Suprapubic skin (tissue), 4 donors: Measurements from ENCODE around the gene IL23R. TPM values are rescaled to one million over a fixed set of nuclear protein-coding genes. Genes with fewer than 3 reads are reported as not detected.

Source experiments
- DNase-seq, 2 donors: peaks; one replicate each; pipeline ENCODE4 v3.0.0-alpha.2; 2019; ENCODE audit warnings: low spot score in 2 of 2
- H3K27ac ChIP-seq: fragments of 200-600 bp; sonication (generic); one replicate; pipeline ENCODE4 v1.5.1; 2019
- H3K27me3 ChIP-seq: fragments of 200-600 bp; sonication (generic); one replicate; pipeline ENCODE4 v1.5.1; 2019
- H3K36me3 ChIP-seq: fragments of 200-600 bp; sonication (generic); one replicate; pipeline ENCODE4 v1.5.1; 2019
- H3K4me1 ChIP-seq: fragments of 200-600 bp; sonication (generic); one replicate; pipeline ENCODE4 v1.5.1; 2019
- H3K4me3 ChIP-seq: fragments of 200-600 bp; sonication (generic); one replicate; pipeline ENCODE4 v1.5.1; 2019; ENCODE audit warnings: mild to moderate bottlenecking
- H3K9me3 ChIP-seq: fragments of 200-600 bp; sonication (generic); one replicate; pipeline ENCODE4 v1.5.1; 2019
- EP300 ChIP-seq: sonication (generic); formaldehyde crosslinking; IDR thresholded peaks from one replicate; pipeline ENCODE4 v1.6.1; 2017; ENCODE audit warnings: antibody characterized with exemption
- POLR2A ChIP-seq, 2 donors: fragments of 450-650 bp; IDR thresholded peaks; one replicate each; pipeline ENCODE4 v1.6.1; 2017; ENCODE audit warnings: antibody characterized with exemption in 2 of 2, mild to moderate bottlenecking in 2 of 2, moderate library complexity in 2 of 2
- POLR2AphosphoS5 ChIP-seq, 3 donors: sonication (generic); formaldehyde crosslinking; IDR thresholded peaks; one replicate each; pipeline ENCODE4 v1.6.1; 2017; ENCODE audit warnings: antibody characterized with exemption in 3 of 3
- WGBS: methylation state at CpG from one replicate; pipeline ENCODE4 v1.1.5; 2018; 5-methylcytosine and 5-hydroxymethylcytosine counted together
- total RNA-seq, 4 donors: library from RNA; depleted of rRNA; stranded (reverse); fragments of >200 nt; gene quantifications; one replicate each; pipeline ENCODE4 v1.1.0, GENCODE V29; 2016
- TF ChIP-seq, protein P1 (sequence below), 2 donors: fragments of 200-600 bp in 1 of 2; fragments of 450-650 bp in 1 of 2; sonication (generic) in 1 of 2; IDR thresholded peaks; one replicate each; pipeline ENCODE4 v1.5.1; 2016 to 2019; ENCODE audit warnings: antibody characterized with exemption in 2 of 2, mild to moderate bottlenecking in 1 of 2, moderate library complexity in 1 of 2

The IL23R gene
- total RNA-seq, 4 donors from 2014 or later, result not detected

DNA sequence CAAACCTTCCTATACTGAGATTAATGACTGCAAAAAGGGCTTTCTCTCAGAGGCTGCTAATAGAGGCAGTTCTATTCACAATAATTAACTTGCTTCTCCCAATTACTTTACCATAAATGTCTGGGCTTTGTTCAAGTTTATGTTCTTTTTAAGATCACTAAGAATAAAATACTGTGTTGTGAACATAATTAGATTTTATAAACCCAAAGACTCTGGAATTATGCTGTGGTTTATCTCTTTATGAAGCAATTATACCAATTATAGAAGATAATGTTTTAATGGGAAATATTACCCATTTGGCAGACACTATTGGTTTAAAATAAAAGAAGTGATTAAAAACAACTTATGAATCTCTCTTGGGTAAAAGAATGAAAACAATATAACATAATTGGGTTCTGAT, 97.9 kb downstream of the IL23R start:
- DNase-seq, result no peak
- Histone ChIP-seq H3K36me3 (no peaks in the 10 kb centered on the region), H3K4me1 (no peaks in the 10 kb centered on the region), H3K27me3 (no peaks in the 10 kb centered on the region), H3K4me3 (no peak overlapping the region), H3K27ac (no peak overlapping the region), H3K9me3 (no peaks in the 10 kb centered on the region)
- TF ChIP-seq EP300, result no peak
- no peak for TF ChIP-seq POLR2AphosphoS5 (IDR thresholded peaks at IDR 0.05)

DNA sequence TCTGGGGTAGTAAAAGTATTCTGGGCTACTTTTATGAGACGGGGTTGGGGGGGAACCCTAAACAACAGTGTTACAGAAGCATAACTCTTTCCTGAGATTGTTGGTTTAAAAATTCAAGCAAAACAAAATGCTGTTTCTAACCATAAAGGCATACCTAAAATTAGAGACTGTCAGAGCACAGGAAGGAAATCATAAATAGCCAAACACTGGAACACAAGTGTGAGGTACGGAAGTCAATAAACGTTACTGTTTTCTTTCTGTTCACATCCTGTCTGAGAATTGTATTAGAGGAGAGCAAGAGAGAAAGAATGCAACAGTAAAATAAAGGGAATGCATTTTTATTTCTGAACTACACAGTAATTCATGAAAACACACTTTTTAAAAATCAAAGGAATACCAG, 98.6 kb downstream of the IL23R start:
- no peaks in the 10 kb centered on the region for H3K27me3 ChIP-seq
- TF ChIP-seq EP300 (no peak), POLR2AphosphoS5 (IDR thresholded peaks at IDR 0.05) (no peak), POLR2A (IDR thresholded peaks at IDR 0.05) (no peak)
- TF ChIP-seq, protein P1, sequence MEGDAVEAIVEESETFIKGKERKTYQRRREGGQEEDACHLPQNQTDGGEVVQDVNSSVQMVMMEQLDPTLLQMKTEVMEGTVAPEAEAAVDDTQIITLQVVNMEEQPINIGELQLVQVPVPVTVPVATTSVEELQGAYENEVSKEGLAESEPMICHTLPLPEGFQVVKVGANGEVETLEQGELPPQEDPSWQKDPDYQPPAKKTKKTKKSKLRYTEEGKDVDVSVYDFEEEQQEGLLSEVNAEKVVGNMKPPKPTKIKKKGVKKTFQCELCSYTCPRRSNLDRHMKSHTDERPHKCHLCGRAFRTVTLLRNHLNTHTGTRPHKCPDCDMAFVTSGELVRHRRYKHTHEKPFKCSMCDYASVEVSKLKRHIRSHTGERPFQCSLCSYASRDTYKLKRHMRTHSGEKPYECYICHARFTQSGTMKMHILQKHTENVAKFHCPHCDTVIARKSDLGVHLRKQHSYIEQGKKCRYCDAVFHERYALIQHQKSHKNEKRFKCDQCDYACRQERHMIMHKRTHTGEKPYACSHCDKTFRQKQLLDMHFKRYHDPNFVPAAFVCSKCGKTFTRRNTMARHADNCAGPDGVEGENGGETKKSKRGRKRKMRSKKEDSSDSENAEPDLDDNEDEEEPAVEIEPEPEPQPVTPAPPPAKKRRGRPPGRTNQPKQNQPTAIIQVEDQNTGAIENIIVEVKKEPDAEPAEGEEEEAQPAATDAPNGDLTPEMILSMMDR (IDR thresholded peaks at IDR 0.05), result no peak
- no peaks in the 10 kb centered on the region for H3K9me3 ChIP-seq
- no peak for DNase-seq
- no peaks in the 10 kb centered on the region for H3K4me1 ChIP-seq
- WGBS, result 69% methylated on average over 3 of the region's 3 CpGs
- no peak overlapping the region for H3K27ac ChIP-seq
- H3K36me3 ChIP-seq, result no peaks in the 10 kb centered on the region
- no peak overlapping the region for H3K4me3 ChIP-seq

DNA sequence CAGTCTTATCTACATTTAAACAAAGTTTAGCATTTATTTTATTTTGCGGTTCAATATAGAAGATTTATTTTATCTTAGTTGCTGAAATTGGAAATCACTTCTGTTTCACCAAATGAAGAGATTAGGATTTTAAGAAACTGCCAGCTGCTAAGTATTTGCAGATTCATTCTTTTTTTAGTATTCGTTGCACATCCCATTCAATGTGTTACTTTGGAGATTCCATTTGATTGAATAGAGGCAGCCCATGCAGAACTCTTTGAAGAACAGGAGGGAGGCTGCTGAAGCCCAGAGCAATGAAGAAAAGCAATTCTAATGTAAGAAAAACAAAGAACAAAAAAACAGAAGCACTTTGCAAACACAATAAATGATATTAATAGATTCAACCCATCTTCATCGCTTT, 102.8 kb downstream of the IL23R start:
- TF ChIP-seq POLR2A (IDR thresholded peaks at IDR 0.05) (no peak), POLR2AphosphoS5 (IDR thresholded peaks at IDR 0.05) (no peak), EP300 (no peak)
- TF ChIP-seq, protein P1 (IDR thresholded peaks at IDR 0.05), result no peak

DNA sequence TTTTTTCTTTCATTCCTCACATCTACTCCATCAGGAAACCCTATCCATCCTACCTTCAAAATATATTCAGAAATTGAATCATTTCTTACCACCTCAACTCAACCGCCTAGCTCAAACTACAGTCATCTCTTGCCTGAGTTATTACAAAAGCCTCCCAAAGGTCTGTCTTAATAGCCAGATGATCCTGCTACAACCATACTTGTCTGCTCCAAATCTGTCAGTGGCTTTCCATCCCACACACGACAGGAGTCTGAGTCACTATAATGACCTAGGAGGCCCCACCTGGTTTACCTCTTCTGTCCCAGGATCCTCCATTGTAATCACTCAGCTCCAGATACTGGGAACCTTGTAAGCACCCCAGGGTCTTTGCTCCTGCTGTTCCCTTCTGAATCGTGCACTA, 104.3 kb downstream of the IL23R start:
- 87% methylated on average over 3 of the region's 3 CpGs for WGBS
- no peaks in the 10 kb centered on the region for H3K27me3 ChIP-seq
- H3K4me3 ChIP-seq, result no peak overlapping the region
- no peaks in the 10 kb centered on the region for H3K4me1 ChIP-seq
- H3K36me3 ChIP-seq, result no peaks in the 10 kb centered on the region
- no peak for DNase-seq
- TF ChIP-seq EP300 (no peak), POLR2A (IDR thresholded peaks at IDR 0.05) (no peak), POLR2AphosphoS5 (IDR thresholded peaks at IDR 0.05) (no peak)
- TF ChIP-seq, protein P1 (IDR thresholded peaks at IDR 0.05), result no peak
- H3K27ac ChIP-seq, result no peak overlapping the region
- no peaks in the 10 kb centered on the region for H3K9me3 ChIP-seq

More for the DNA sequence above, 102.8 kb downstream of the IL23R start:
- Histone ChIP-seq H3K27ac (no peak overlapping the region), H3K27me3 (no peaks in the 10 kb centered on the region), H3K36me3 (no peaks in the 10 kb centered on the region), H3K4me1 (no peaks in the 10 kb centered on the region), H3K4me3 (no peak overlapping the region), H3K9me3 (no peaks in the 10 kb centered on the region)
- 72% methylated on average over 3 of the region's 3 CpGs for WGBS
- DNase-seq, result no peak

DNA sequence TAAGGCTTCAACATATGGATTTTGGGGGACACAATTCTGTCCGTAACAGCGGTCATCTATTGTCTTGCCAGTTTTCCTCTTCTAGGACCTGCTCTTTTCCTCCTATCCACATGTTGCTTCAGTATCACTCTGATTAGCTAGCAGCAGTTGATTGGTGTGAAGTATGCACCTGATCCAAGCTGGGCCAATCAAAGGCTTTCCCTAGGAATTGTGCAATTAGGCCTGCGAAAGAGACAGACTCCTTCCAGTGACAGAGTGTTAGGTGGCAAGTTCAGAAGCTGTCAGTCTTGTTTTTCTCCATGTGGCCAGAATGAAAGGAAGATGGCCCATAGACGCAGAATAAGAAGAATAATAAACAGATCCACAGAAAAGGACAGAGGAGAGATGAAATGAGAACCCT, 107.3 kb downstream of the IL23R start:
- Histone ChIP-seq H3K27ac (no peak overlapping the region), H3K27me3 (no peaks in the 10 kb centered on the region), H3K4me1 (no peaks in the 10 kb centered on the region), H3K36me3 (no peaks in the 10 kb centered on the region), H3K9me3 (no peaks in the 10 kb centered on the region), H3K4me3 (no peak overlapping the region)
- DNase-seq, result no peak
- WGBS, result 88% methylated on average over 4 of the region's 4 CpGs
- TF ChIP-seq, protein P1 (IDR thresholded peaks at IDR 0.05), result no peak
- no peak for TF ChIP-seq POLR2A (IDR thresholded peaks at IDR 0.05)
- no peak for TF ChIP-seq POLR2AphosphoS5 (IDR thresholded peaks at IDR 0.05)
- TF ChIP-seq EP300, result no peak

DNA sequence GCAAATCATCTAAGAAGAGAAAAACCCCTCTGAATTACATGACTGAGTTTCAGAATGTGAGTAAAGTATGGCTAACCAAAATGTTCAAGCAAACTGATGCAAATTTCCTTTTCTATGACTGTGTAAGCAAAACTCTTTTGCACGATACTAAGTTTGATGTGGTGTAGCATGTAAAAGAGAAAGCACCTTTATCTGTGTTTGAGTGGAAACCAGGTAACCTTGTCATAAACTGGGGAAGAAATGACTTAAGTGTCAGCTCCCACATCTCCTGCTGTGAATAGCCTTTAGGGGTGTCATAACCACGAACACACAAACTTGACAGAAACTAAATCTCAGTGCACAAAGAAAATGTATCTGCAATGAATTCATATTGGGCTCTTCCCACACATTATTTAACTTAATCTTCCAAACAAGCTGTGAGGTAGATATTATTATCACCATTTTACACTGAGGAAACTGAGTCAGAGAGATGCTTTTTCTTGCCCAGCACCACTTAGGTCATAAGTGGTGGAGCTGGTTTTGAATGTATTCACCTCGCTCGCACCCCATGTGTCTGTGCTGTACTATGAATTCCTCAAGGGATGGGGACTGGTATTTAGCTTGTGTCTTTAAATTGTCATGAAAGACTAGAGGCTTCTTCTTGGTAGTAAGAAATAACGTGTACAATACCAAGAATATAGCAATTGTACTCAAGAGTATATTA, 108.5 kb downstream of the IL23R start:
- H3K36me3 ChIP-seq, result no peaks in the 10 kb centered on the region
- 85% methylated on average over 5 of the region's 5 CpGs for WGBS
- H3K27ac ChIP-seq, result no peak overlapping the region
- no peak overlapping the region for H3K4me3 ChIP-seq
- H3K9me3 ChIP-seq, result no peaks in the 10 kb centered on the region
- no peak for DNase-seq
- H3K4me1 ChIP-seq, result no peaks in the 10 kb centered on the region
- TF ChIP-seq POLR2AphosphoS5 (IDR thresholded peaks at IDR 0.05) (no peak), POLR2A (IDR thresholded peaks at IDR 0.05) (no peak), EP300 (no peak)
- TF ChIP-seq, protein P1 (IDR thresholded peaks at IDR 0.05), result no peak
- H3K27me3 ChIP-seq, result no peaks in the 10 kb centered on the region
